ENCODE results near the gene NDUFA6. TPM values are rescaled to one million over a fixed set of nuclear protein-coding genes. Genes with fewer than 3 reads are reported as not detected.
A peak's percentile ranks its signal among the peaks of the same experiment; 100 is the strongest.

NDUFA6 gene
- total and polyA plus RNA-seq, 2 of the 13 experiments (the other 11 are each of a cell fraction or from before 2014, with no cell fraction given): 68.5 to 87.8 TPM

- TF ChIP-seq ZNF530 (CRISPR knock-in tag; IDR thresholded peaks at IDR 0.05; ENCODE audit: low read depth): no peak
- TF ChIP-seq ZFP36 (IDR thresholded peaks at IDR 0.05; ENCODE audit: borderline replicate concordance, low read depth, low read length, partially characterized antibody): no peak
- no peak for TF ChIP-seq ZNF20 (CRISPR knock-in tag; IDR thresholded peaks at IDR 0.05)
- peak; percentile 42; the same call in 1 of the 2 replicates for TF ChIP-seq MIER2 (CRISPR knock-in tag; IDR thresholded peaks at IDR 0.05)
- TF ChIP-seq ZSCAN25 (CRISPR knock-in tag; IDR thresholded peaks at IDR 0.05): peak; percentile 42; the same call in 1 of the 2 replicates
- TF ChIP-seq ZBTB2 (CRISPR knock-in tag; IDR thresholded peaks at IDR 0.05; ENCODE audit: low read depth): no peak; the same call in 1 of the 2 replicates
- TF ChIP-seq ZSCAN9 (CRISPR knock-in tag; IDR thresholded peaks at IDR 0.05; ENCODE audit: borderline replicate concordance): peak; percentile 50
- peak; percentile 48 for TF ChIP-seq TEAD3 (CRISPR knock-in tag; optimal IDR thresholded peaks at IDR 0.05; ENCODE audit: borderline replicate concordance)
- TF ChIP-seq ZNF747 (CRISPR knock-in tag; IDR thresholded peaks at IDR 0.05; ENCODE audit: borderline replicate concordance): peak; percentile 88; the same call in 1 of the 2 replicates
- no peak for TF ChIP-seq ZNF850 (CRISPR knock-in tag; conservative IDR thresholded peaks at IDR 0.05)
- 0 out of 2 replicates have a peak, but pooled peaks have one; percentile 19 for TF ChIP-seq ARID2 (CRISPR knock-in tag; IDR thresholded peaks at IDR 0.05; ENCODE audit: borderline replicate concordance)
- peak; percentile 60 for TF ChIP-seq MTA1 (CRISPR knock-in tag; IDR thresholded peaks at IDR 0.05; ENCODE audit: borderline replicate concordance)
- TF ChIP-seq MXD1 (CRISPR knock-in tag; IDR thresholded peaks at IDR 0.05): peak; percentile 48; the same call in 1 of the 2 replicates
- peak; percentile 76; the same call in 1 of the 2 replicates for TF ChIP-seq ISL2 (CRISPR knock-in tag; IDR thresholded peaks at IDR 0.05)
- TF ChIP-seq ZNF891 (CRISPR knock-in tag; IDR thresholded peaks at IDR 0.05): 0 out of 2 replicates have a peak, but pooled peaks have one; percentile 71
- TF ChIP-seq ATM (IDR thresholded peaks at IDR 0.05; ENCODE audit: borderline replicate concordance): no peak
- TF ChIP-seq, protein P1, sequence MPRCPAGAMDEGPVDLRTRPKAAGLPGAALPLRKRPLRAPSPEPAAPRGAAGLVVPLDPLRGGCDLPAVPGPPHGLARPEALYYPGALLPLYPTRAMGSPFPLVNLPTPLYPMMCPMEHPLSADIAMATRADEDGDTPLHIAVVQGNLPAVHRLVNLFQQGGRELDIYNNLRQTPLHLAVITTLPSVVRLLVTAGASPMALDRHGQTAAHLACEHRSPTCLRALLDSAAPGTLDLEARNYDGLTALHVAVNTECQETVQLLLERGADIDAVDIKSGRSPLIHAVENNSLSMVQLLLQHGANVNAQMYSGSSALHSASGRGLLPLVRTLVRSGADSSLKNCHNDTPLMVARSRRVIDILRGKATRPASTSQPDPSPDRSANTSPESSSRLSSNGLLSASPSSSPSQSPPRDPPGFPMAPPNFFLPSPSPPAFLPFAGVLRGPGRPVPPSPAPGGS (CRISPR knock-in tag; IDR thresholded peaks at IDR 0.05): peak; percentile 91; the same call in 1 of the 2 replicates
- TF ChIP-seq, protein P2, sequence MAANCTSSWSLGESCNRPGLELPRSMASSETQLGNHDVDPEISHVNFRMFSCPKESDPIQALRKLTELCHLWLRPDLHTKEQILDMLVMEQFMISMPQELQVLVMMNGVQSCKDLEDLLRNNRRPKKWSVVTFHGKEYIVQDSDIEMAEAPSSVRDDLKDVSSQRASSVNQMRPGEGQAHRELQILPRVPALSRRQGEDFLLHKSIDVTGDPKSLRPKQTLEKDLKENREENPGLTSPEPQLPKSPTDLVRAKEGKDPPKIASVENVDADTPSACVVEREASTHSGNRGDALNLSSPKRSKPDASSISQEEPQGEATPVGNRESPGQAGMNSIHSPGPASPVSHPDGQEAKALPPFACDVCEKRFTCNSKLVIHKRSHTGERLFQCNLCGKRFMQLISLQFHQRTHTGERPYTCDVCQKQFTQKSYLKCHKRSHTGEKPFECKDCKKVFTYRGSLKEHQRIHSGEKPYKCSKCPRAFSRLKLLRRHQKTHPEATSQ (CRISPR knock-in tag; IDR thresholded peaks at IDR 0.05; ENCODE audit: borderline replicate concordance): no peak; the same call in 1 of the 2 replicates
- TF ChIP-seq, protein P3, sequence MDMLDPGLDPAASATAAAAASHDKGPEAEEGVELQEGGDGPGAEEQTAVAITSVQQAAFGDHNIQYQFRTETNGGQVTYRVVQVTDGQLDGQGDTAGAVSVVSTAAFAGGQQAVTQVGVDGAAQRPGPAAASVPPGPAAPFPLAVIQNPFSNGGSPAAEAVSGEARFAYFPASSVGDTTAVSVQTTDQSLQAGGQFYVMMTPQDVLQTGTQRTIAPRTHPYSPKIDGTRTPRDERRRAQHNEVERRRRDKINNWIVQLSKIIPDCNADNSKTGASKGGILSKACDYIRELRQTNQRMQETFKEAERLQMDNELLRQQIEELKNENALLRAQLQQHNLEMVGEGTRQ (IDR thresholded peaks at IDR 0.05; ENCODE audit: low read depth, low read length): no peak
- TF ChIP-seq, protein P3 (CRISPR knock-in tag; IDR thresholded peaks at IDR 0.05; ENCODE audit: borderline replicate concordance): peak; percentile 42; the same call in 1 of the 2 replicates
Observed at GRCh38 chr22:42090596-42091454, at the start of gene NDUFA6 (continued).

Measured in HepG2 (cell line).